ENCODE measurements around the gene SHISA6.

- TF ChIP-seq CTCF (IDR thresholded peaks at IDR 0.05) (no peak), POLR2A (IDR thresholded peaks at IDR 0.05) (no peak)
Observed at GRCh38 chr17:11279776-11280344, 38.8 kb downstream of the SHISA6 start.
